ENCODE measurements around the gene GRM1.

DNA sequence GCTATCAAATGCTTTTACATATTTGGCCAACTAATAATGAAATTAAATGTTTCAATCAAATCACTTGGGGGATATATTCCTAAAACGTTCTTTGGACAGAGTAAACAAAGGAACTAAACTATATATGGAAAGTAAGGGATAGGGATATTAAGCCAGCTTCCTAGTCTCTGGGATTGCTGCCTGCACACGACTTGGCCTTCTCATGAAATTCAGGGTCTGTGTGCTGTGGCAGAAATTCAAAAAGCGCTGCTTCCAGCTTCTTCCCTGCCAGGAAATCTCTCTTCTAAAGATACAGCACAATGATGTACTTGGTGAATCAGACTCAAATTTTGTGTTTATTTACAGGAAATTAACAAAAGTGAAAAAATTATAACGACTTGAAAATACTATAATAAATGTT lies 308.5 kb downstream of the GRM1 start:
- TF ChIP-seq, protein P1, sequence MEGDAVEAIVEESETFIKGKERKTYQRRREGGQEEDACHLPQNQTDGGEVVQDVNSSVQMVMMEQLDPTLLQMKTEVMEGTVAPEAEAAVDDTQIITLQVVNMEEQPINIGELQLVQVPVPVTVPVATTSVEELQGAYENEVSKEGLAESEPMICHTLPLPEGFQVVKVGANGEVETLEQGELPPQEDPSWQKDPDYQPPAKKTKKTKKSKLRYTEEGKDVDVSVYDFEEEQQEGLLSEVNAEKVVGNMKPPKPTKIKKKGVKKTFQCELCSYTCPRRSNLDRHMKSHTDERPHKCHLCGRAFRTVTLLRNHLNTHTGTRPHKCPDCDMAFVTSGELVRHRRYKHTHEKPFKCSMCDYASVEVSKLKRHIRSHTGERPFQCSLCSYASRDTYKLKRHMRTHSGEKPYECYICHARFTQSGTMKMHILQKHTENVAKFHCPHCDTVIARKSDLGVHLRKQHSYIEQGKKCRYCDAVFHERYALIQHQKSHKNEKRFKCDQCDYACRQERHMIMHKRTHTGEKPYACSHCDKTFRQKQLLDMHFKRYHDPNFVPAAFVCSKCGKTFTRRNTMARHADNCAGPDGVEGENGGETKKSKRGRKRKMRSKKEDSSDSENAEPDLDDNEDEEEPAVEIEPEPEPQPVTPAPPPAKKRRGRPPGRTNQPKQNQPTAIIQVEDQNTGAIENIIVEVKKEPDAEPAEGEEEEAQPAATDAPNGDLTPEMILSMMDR (IDR thresholded peaks at IDR 0.05; ENCODE audit: extremely low read depth in 1 of 2, insufficient read depth in 1 of 2, low read depth in 1 of 2, low read length in 2 of 2) = no peak
- no peak for TF ChIP-seq POLR2A (IDR thresholded peaks at IDR 0.05; ENCODE audit: low read depth, low read length)
- no peak for TF ChIP-seq EZH2 (IDR thresholded peaks at IDR 0.05; ENCODE audit: borderline replicate concordance, low read depth, low read length, severe bottlenecking)
- TF ChIP-seq POLR2AphosphoS5 (IDR thresholded peaks at IDR 0.05; ENCODE audit: insufficient read depth, low read depth, low read length) = no peak
- TF ChIP-seq, protein P2, sequence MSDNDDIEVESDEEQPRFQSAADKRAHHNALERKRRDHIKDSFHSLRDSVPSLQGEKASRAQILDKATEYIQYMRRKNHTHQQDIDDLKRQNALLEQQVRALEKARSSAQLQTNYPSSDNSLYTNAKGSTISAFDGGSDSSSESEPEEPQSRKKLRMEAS (IDR thresholded peaks at IDR 0.05; ENCODE audit: insufficient read depth, insufficient read length) = no peak
- no peak for TF ChIP-seq FOS (IDR thresholded peaks at IDR 0.05; ENCODE audit: borderline replicate concordance, insufficient read depth, low read length)
- TF ChIP-seq GATA2 (IDR thresholded peaks at IDR 0.05; ENCODE audit: insufficient read depth, insufficient read length, low read depth, low read length) = no peak
- no peak for TF ChIP-seq JUN (IDR thresholded peaks at IDR 0.05; ENCODE audit: borderline replicate concordance, insufficient read depth, insufficient read length, low read depth)
- TF ChIP-seq MYC (IDR thresholded peaks at IDR 0.05; ENCODE audit: low read depth, low read length) = no peak

Measured in endothelial cell of umbilical vein (primary cell).